Measurements from ENCODE around the gene PTPRD. TPM values are rescaled to one million over a fixed set of nuclear protein-coding genes. Genes with fewer than 3 reads are reported as not detected.

Gene PTPRD
- total RNA-seq, 1 experiment from 2014 or later = not detected

GRCh38 chr9:8781458-8781857 lies 1831.3 kb downstream of the PTPRD start:
- DNase-seq (ENCODE audit: low read depth) = no peak

GRCh38 chr9:8780386-8780785 lies 1832.4 kb downstream of the PTPRD start:
- no peak for DNase-seq (ENCODE audit: low read depth)

- DNase-seq (ENCODE audit: low read depth) = no peak
Measured at GRCh38 chr9:8779478-8779877, 1833.3 kb downstream of the PTPRD start.

- DNase-seq (ENCODE audit: low read depth) = no peak
Measured at GRCh38 chr9:8778356-8778755, 1834.4 kb downstream of the PTPRD start.

GRCh38 chr9:8772302-8772701 lies 1840.5 kb downstream of the PTPRD start:
- no peak for DNase-seq (ENCODE audit: low read depth)

GRCh38 chr9:8769153-8769552 lies 1843.6 kb downstream of the PTPRD start:
- DNase-seq (ENCODE audit: low read depth) = no peak

GRCh38 chr9:8766096-8766495 lies 1846.7 kb downstream of the PTPRD start:
- no peak for DNase-seq (ENCODE audit: low read depth)

GRCh38 chr9:8764051-8764450 lies 1848.8 kb downstream of the PTPRD start:
- DNase-seq (ENCODE audit: low read depth) = no peak

- no peak for DNase-seq (ENCODE audit: low read depth)
Measured at GRCh38 chr9:8762479-8763085, 1850.2 kb downstream of the PTPRD start.

GRCh38 chr9:8760000-8760767 lies 1852.6 kb downstream of the PTPRD start:
- no peak for DNase-seq (ENCODE audit: low read depth)

GRCh38 chr9:8757881-8758280 lies 1854.9 kb downstream of the PTPRD start:
- no peak for DNase-seq (ENCODE audit: low read depth)

GRCh38 chr9:8754751-8755150 lies 1858.1 kb downstream of the PTPRD start:
- no peak for DNase-seq (ENCODE audit: low read depth)

GRCh38 chr9:8751406-8751930 lies 1861.3 kb downstream of the PTPRD start:
- no peak for DNase-seq (ENCODE audit: low read depth)

GRCh38 chr9:8750639-8751051 lies 1862.2 kb downstream of the PTPRD start:
- no peak for DNase-seq (ENCODE audit: low read depth)

- no peak for DNase-seq (ENCODE audit: low read depth)
Measured at GRCh38 chr9:8745347-8745746, 1867.5 kb downstream of the PTPRD start.

- no peak for DNase-seq (ENCODE audit: low read depth)
Measured at GRCh38 chr9:8738945-8739344, 1873.9 kb downstream of the PTPRD start.

- DNase-seq (ENCODE audit: low read depth) = no peak
Measured at GRCh38 chr9:8736805-8737204, 1876.0 kb downstream of the PTPRD start.

GRCh38 chr9:8734760-8735159 lies 1878.0 kb downstream of the PTPRD start:
- no peak for DNase-seq (ENCODE audit: low read depth)

- no peak for DNase-seq (ENCODE audit: low read depth)
Measured at GRCh38 chr9:8733131-8733954, 1879.5 kb downstream of the PTPRD start.

- DNase-seq (ENCODE audit: low read depth) = no peak
Measured at GRCh38 chr9:8732367-8733075, 1880.3 kb downstream of the PTPRD start.

GRCh38 chr9:8730618-8731017 lies 1882.2 kb downstream of the PTPRD start:
- no peak for DNase-seq (ENCODE audit: low read depth)

- no peak for DNase-seq (ENCODE audit: low read depth)
Measured at GRCh38 chr9:8728910-8729309, 1883.9 kb downstream of the PTPRD start.

Data from LHCN-M2 (cell line).